GM18499 (cell line): ENCODE data around the gene PRUNE2.
"Not testable (repeated sequence)": the region's sequence is repeated elsewhere in the genome, so short reads cannot be mapped to it uniquely, and the experiment has no call there.

Experiments
- ATAC-seq: cut with Tn5 transposase; IDR thresholded peaks from one replicate; pipeline ENCODE4 v1.9.1; 2021; ENCODE audit warnings: moderate number of reproducible peaks; ENCODE audit not compliant: insufficient read depth, unreplicated experiment

PRUNE2 gene

DNA sequence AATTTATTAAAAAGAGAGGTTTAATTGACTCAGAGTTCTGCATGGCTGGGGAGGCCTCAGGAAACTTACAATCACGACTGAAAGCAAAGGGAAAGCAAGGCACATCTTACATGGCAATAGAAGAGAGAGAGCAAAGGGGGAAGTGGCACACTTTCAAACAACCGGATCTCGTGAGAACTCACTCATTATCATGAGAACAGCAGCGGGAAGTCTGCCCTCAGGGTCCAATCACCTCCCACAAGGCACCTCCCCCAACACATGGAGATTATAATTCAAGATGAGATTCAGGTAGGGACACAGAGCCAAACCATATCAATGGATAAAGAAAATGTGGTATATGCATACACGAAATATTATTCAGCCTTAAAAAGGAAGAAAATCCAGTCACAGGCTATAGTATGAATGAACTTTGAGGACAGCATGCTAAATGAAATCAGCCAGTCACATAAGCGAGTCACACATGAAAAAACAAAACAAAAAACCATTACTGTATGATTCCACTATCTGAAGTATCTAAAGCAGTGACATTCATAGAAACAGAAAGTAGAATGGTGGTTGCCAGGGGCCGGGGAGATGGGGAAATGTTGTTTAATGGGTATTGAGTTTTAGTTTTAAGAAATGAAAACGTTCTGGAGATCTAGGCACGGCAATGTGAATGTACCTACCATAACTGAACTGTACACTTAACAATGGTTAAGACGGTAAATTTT lies 225.0 kb downstream of the PRUNE2 start:
- ATAC-seq = no peak

DNA sequence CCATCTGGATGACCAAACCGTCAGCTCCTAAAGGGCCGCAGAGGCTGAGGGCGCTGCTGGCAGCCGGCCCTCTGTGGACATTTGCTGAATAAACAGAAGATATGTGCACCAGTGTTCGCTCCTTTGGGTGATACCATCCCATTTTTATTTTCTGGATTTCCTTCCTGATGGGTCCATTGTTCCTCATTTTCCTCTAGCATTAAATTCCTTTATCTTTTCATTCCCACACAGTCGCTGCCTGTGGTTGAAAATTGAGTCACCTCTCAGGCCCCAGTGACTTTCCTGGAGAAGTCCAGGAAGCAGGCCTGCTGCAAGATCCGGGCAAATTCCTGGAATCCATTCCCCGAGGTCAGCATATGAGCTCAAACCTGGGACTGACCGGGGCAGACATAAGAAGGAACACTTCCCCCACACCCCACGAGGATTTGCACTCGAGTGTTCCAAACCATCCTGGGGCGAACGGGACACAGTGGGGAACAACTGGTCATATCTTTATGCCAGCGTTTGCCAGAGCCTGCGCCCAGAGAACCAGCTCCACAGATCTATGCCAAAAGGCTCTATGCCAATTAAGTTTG lies 228.3 kb downstream of the PRUNE2 start:
- no peak for ATAC-seq

DNA sequence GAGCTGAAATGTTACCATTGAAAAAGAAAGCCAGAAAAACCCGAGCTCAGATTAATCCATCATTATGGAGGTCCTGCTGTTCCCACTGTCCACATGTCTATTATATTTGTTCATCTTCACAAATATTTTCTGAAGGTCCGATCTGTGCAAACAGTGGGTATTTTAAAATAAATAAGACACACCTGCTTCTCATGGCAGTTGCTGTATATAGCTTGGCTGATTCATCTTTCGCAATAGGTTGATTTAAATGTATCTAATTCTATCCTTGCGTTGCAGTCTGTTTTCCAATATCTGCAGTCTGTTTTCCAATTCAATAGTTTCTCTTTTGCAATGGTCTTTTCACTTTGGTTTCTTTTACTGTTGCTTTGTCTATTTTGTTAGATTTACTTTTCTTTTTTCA lies 229.1 kb downstream of the PRUNE2 start:
- ATAC-seq = no peak

DNA sequence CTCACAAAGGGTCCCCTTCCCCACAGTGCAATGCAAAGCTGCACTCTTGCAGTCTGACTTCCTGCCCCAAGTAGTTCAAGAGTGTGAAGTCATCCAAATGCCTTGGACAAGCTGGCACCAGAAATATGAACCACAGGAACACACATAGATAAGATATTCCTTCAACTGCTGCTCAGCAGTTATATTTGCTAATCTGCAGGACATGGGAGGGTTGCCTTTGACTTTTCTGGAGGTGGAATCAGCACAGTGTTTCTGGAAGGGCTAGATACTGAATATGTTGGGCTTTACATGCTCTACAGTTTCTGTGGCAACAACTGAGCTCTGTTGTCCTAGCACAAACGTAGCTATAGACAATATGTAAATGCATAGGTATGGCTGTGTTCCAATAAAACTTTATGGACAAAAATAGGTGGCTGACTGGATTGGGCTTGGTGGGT lies 238.4 kb downstream of the PRUNE2 start:
- ATAC-seq = no peak

DNA sequence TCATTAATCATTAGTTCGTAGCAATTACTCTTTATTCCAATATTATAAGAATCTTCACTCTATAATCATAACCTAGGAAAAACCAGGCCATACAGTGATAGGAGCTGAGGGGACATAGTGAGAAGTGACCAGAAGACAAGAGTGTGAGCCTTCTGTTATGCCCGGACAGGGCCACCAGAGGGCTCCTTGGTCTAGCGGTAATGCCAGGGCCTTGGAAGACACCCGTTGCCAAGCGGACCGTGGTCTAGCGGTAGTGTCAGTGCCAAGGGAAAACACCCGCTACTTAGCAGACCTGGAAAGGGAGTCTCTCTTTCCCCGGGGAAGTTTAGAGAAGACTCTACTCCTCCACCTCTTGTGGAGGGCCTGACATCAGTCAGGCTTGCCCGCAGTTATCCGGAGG lies 239.9 kb downstream of the PRUNE2 start:
- ATAC-seq = not testable (repeated sequence)

DNA sequence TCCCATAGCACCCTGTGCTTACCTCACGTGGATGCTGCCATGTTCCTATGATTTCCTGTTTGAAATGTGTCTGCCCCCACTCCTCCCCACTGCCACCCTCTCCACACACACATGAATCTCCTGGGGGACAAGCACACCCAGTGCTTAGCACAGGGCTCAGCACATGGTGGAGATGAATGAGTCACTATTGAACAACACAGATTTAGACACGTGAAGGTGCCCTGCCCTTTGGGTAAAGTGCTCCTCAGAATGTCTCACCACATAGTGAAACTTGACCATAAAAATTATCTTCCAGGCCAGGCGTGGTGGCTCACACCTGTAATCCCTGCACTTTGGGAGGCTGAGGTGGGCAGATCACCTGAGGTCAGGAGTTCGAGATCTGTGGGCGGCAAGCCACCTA lies 240.5 kb downstream of the PRUNE2 start:
- no peak for ATAC-seq

DNA sequence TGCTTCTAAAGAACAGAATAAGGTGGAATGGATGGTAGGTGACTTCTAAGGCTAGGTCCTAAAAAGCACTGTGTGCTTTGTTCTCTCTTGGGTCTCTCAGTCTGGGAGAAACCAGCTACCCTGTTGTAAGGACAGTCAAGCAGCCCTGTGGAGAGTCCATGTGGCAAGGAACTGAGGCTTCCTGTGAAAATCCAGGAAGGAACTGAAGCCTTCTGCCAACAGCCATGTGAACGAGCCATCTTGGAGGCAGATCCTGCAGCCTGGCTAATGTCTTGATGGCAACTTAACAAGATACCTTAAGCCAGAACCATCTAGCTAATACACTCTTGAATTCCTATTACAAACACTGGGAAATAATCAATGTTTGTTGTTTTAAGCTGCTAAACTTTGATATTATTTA lies 241.8 kb downstream of the PRUNE2 start:
- no peak for ATAC-seq

DNA sequence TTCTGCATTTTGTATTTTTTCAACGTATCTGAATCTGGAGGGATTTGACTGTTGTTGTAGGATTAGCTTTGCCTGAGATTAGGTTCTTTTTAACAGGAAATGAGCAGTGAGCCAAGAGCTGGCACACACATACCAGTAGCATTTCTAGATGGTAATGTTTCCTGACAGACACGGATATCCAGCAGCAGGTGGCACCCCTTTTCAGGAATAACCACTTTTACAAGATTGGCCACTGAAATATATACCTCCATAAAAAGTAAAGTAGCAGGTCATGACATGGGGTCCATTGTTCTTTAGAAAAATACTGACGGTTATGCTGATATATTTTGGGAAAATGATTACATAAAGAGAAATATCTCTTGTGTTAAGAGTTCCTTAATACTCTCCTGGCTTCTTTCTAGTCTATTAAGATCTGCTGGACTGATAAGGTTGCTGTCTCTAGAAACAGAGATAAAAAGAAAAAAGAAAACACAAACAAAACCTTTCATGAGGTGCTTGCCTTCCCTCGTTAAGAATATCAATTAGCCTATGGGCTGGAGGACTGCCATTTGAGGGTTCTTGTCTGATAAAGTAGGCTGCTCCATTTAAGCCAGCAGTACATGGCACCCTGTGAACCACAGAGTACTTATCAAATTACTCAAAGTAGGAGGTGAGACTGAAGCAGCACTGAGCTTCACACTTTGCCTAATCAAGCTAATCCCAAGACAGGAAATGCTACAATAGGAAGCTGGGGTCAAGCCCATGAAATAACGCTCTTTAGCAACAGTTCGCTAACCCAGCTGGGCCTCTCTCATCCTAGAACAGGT lies 243.2 kb downstream of the PRUNE2 start:
- ATAC-seq = no peak

DNA sequence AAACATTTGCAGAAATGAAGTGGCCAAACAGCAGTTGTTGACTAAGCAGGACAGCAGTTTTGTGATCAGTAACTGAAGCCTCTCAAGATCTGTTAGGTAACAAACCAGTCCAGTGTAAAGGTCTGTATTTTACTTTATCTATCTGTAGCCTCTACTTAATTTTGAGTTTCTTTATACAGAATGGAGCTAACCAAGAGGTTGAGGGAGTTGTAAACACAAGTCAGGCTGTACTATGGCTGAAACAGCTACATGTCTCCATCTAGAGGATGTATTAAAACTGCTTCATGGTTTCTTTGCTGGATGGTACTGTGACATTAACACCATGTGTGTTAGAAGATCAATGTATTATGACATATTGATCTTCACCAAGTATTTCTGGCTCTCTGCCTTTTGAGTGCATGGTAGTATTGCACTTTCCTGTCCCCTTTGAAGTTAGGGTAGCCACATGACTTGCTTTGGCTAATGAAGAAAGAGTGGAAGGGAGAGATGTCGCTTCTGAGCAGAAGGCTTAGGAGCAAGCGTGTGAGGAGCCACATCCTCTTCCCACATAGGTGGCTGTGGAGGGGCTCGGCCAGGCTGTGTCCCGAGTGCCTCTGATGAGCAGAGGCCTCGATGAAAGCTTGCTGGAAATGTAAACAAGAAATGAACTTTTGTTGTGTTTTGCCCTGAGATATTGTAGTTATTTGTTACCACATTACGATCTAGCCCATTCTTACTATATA lies 247.2 kb downstream of the PRUNE2 start:
- ATAC-seq = no peak

DNA sequence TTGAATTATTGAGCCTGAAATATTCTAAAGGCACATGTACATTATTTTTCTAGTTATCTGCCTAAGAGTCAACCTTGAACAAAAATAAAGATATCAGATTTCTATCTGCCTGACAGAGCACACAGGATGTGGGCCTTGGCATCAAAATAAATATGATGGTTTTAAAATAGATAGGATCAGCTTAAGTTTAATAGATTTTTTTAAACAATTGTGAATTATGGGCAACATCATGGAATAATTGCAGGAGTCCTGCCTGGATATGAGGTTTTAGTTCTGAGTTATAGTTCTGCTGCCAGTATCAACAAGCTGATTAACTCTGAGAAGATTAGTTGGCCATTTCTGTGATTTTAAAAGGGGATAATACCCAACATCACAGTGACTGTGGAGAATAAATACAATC lies 248.6 kb downstream of the PRUNE2 start:
- ATAC-seq = no peak

DNA sequence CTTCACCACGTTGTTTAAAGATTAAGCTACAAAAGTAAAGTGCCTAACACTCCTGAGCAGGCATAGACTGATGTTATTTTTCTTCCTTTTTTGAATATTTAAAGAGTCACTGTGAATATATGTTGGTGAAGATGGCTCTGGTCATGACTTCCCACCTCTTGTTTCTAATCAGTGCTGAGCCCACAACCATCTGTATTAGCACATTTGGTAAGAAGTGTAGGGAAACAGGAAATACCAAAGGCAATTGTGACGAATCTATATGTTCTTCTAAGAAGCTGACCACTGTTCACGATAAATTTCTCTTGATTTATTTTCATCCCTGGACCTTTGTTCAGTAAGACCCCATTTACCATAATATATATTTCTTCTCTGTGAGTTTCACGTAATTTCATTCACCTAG lies 249.9 kb downstream of the PRUNE2 start:
- no peak for ATAC-seq

DNA sequence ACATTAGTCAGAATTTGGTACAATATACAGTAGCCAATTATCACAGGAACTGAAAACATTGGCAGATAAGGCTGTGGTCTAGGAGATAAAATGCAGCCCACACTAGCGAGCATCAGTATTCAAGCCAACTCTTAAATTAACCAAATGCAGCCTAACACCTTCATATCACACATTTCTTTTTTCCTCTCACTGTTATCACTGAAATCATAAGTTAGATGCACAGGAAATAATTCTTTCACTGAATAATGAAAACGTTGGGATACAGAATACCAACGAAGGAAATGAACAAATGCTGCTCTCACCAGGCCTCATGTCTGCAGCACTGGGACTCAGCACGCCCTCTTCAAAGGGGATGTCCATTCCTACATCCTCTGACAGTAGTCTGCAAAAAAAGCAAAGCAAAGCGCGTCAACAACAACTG lies 250.8 kb downstream of the PRUNE2 start:
- no peak for ATAC-seq

DNA sequence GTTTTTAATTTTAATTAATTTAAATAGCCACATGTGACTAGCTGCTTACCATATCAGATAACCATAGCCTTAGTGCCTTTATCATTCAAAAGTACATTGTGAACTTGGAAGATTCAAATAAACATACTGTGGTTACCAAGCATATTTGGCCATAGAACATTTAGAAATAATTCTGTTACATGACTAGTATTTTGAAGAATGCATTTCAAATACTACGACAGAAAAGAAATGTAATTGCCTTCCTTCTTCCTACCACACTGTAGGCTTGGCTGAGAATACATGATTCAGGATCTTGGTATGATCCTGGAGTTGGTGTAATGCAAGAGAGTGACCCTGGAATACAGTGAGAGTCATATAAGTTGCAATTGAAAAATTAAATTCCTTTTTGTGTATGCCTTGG lies 251.3 kb downstream of the PRUNE2 start:
- ATAC-seq = no peak

DNA sequence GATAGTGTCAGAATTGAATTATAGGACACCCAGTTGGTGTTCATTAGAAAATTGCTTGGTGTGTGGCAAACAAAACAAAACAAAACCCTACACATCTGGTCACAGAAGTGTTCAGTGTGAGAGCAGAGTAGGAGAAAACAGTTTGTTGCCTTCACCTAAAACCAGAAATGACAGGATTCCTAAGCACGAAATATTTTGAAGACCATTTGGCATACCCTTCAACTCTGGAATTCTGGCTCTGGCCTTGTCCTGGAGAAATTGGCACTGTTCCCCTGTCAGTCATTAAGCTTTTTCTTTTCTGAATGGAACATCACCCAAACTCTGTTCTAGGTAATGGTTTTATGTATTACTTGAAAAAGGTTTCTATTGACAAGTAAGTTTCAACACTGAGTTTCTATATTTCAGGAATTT lies 251.9 kb downstream of the PRUNE2 start:
- no peak for ATAC-seq

DNA sequence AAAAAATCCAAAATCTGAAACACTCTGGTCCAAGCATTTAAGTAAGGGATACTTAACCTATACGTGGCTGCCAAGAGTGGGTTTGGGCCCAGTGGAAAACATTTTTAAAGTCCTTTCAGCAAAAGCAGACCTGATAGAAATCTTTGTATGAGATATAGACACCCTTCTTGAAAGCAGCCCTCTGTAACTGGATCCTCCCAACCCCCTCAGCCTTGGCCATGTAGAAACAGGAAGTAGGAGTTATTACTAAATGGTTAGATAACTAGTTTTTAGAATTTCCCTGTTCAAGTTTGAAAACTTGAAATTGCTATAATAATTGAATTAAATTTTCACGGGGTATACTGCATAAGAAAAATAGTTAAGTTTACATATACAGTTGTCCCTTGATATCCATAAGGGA lies 253.0 kb downstream of the PRUNE2 start:
- ATAC-seq = no peak

DNA sequence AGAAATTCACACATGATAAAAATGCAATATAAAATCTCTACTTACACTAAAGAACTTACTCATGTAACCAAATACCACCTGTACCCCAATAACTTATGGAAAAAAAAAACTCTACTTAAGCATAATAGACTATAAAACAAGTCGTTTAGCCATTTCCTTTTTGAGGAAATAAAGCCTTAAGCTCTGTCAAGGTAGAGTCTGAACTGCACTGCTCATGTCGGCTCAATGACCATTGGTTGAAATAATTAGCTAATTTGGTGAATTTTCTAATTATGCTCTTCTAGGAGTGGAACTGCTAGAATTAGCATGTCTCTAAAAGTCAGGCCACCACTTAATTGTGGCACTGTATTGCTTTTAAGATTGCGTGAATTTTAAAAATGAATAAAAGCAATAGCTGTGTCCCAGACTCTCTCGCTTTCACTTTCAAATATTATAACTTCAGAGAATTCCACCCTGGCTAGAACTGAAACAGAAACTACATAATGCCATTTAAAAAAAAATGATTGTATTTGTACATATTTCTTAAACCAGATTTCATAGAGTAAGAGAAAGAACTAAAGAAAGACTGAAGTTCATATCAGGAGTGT lies 254.7 kb downstream of the PRUNE2 start:
- no peak for ATAC-seq

DNA sequence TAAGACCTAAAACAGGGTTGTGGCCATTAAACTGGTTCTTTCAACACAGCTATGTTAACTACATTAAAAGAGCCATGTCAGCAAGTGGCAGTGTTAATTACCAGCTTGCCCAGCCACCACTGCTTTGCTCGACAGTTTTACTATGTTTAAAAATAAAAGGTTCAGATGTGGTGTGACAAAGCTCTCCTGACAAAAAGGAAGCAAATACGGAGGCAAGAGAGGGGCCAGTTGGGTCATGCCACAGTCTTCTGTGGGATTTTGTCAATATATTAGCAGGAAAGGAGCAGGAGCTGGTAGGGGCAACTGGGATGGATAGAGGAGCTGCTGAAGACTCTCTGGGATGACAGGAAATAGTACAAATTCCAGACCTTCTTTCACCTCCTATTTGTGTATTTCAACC lies 255.2 kb downstream of the PRUNE2 start:
- ATAC-seq = no peak

DNA sequence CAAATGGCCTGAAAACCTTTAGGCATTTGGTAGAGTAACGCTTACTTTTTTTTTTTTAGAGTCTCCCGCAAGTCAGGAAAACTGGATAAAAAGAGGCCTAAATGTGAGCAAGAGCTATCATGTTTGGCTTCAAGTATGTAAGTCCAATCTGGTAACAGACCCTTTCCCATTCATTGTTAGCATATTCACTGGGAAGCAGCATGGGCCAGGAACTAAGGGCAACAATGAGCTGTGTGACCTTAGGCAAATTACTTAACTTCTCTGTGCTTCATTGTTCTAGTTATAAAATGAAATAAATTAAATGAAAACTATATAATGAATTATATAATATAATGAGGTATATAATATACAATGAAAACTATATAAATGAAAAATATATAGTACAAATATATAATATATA lies 256.0 kb downstream of the PRUNE2 start:
- ATAC-seq = no peak

DNA sequence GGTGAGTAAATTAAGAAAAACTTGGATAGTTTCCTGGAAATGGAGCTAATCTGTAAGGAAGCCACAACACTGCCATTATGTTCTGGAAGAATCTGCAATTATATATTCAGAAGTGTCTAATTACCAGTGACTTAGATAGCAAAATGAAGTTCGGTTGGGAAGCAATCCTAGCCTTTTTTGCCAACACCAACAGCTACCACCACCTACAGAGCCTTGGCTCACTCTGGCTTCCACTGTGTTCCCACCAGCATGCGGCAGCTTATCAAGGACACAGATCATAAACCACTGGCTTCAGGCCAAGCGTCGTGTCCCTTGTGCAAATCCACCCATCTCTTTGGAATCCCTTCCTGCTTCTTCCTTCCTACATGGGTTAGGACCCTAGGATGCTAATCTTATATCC lies 259.7 kb downstream of the PRUNE2 start:
- no peak for ATAC-seq

DNA sequence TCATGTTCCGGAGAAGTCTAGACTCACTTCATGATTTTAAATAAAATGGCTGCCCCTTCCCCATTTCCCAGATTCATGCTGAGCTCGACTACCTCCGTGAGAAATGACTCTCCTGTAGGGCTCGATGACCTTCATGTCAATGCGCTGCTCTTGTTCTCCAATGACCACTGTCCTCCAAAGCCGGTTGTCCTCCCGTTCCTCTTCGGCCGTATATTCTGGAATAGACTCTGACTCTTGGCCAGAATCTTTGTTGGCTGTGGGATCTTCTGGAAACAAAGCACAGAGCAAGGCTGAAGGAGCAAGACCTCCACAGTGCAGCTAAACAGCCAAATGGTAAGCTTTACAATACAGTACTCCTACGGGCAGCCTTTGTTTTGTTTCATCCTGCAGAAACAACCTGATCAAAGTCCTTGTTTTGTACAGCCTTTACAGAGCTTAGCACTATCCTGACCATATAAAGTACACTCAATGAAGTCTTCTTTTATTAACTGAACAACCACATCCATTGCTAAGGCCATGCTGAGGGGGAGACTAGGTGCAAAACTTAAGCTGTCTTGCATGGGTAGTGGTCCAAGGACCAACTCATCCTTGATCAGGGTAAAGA lies 261.2 kb downstream of the PRUNE2 start:
- no peak for ATAC-seq
